ENCODE results near the gene UGT2B7. TPM values are rescaled to one million over a fixed set of nuclear protein-coding genes. Genes with fewer than 3 reads are reported as not detected.
A peak's percentile ranks its signal among the peaks of the same experiment; 100 is the strongest.

The UGT2B7 gene
- total and polyA plus RNA-seq, 2 donors (not counting 1 experiment from before 2014, with no cell fraction given), result not detected

- Histone ChIP-seq H3K27me3 (ENCODE audit: control insufficient read depth, insufficient read depth, low read length) (no peaks in the 10 kb centered on the region), H2AFZ (ENCODE audit: low read length) (no peak overlapping the region), H3K27ac (ENCODE audit: insufficient read depth, low read length) (no peak overlapping the region), H4K20me1 (ENCODE audit: control insufficient read depth, extremely low read depth, insufficient read depth, low read length) (no peaks in the 10 kb centered on the region), H3K4me1 (ENCODE audit: control insufficient read depth, extremely low read depth, insufficient read depth, low read length) (no peaks in the 10 kb centered on the region), H3K4me3 (replicated peaks in 1 of 4; ENCODE audit: control extremely low read depth in 1 of 4, insufficient read depth in 1 of 4, low read depth in 3 of 4, low read length in 4 of 4) (no peak overlapping the region), H3K9me3 (ENCODE audit: control insufficient read depth, insufficient read depth, low read depth, low read length) (no peaks in the 10 kb centered on the region), H3K4me2 (ENCODE audit: extremely low read depth, insufficient read depth, low read length) (no peak overlapping the region), H3K36me3 (ENCODE audit: control insufficient read depth, insufficient read depth, low read length) (no peaks in the 10 kb centered on the region), H3K9ac (ENCODE audit: insufficient read depth, low read length) (no peak overlapping the region), H3K79me2 (ENCODE audit: control insufficient read depth, insufficient read depth, low read length) (no peaks in the 10 kb centered on the region)
- peak; percentile 9 to 89 for DNase-seq (ENCODE audit: low read depth in 2 of 2)
- TF ChIP-seq EZH2 (IDR thresholded peaks at IDR 0.05; ENCODE audit: low read length, missing control alignments) (no peak), CTCF (conservative IDR thresholded peaks at IDR 0.05 in 1 of 2, IDR thresholded peaks at IDR 0.05 in 1 of 2; ENCODE audit: low read depth in 1 of 2, low read length in 2 of 2) (no peak)
These were observed 958 bp upstream of the UGT2B7 start for GRCh38 chr4:69095301-69095731.

GRCh38 chr4:69096810-69097209 lies 536 bp downstream of the UGT2B7 start:
- no peak overlapping the region for H3K4me2 ChIP-seq (ENCODE audit: extremely low read depth, insufficient read depth, low read length)
- no peaks in the 10 kb centered on the region for H3K4me1 ChIP-seq (ENCODE audit: control insufficient read depth, extremely low read depth, insufficient read depth, low read length)
- no peak overlapping the region for H3K9ac ChIP-seq (ENCODE audit: insufficient read depth, low read length)
- no peak overlapping the region for H3K4me3 ChIP-seq (replicated peaks in 1 of 4; ENCODE audit: control extremely low read depth in 1 of 4, insufficient read depth in 1 of 4, low read depth in 3 of 4, low read length in 4 of 4)
- TF ChIP-seq CTCF (conservative IDR thresholded peaks at IDR 0.05 in 1 of 2, IDR thresholded peaks at IDR 0.05 in 1 of 2; ENCODE audit: low read depth in 1 of 2, low read length in 2 of 2) (no peak), EZH2 (IDR thresholded peaks at IDR 0.05; ENCODE audit: low read length, missing control alignments) (no peak)
- no peaks in the 10 kb centered on the region for H3K9me3 ChIP-seq (ENCODE audit: control insufficient read depth, insufficient read depth, low read depth, low read length)
- H3K27me3 ChIP-seq (ENCODE audit: control insufficient read depth, insufficient read depth, low read length), result no peaks in the 10 kb centered on the region
- no peaks in the 10 kb centered on the region for H3K79me2 ChIP-seq (ENCODE audit: control insufficient read depth, insufficient read depth, low read length)
- H3K27ac ChIP-seq (ENCODE audit: insufficient read depth, low read length), result no peak overlapping the region
- no peaks in the 10 kb centered on the region for H4K20me1 ChIP-seq (ENCODE audit: control insufficient read depth, extremely low read depth, insufficient read depth, low read length)
- H3K36me3 ChIP-seq (ENCODE audit: control insufficient read depth, insufficient read depth, low read length), result no peaks in the 10 kb centered on the region
- H2AFZ ChIP-seq (ENCODE audit: low read length), result no peak overlapping the region
- no peak for DNase-seq (ENCODE audit: low read depth in 2 of 2)

GRCh38 chr4:69098470-69098869 lies 2.2 kb downstream of the UGT2B7 start:
- Histone ChIP-seq H3K27me3 (ENCODE audit: control insufficient read depth, insufficient read depth, low read length) (no peaks in the 10 kb centered on the region), H3K4me2 (ENCODE audit: extremely low read depth, insufficient read depth, low read length) (no peak overlapping the region), H3K27ac (ENCODE audit: insufficient read depth, low read length) (no peak overlapping the region), H4K20me1 (ENCODE audit: control insufficient read depth, extremely low read depth, insufficient read depth, low read length) (no peaks in the 10 kb centered on the region), H2AFZ (ENCODE audit: low read length) (no peak overlapping the region), H3K9ac (ENCODE audit: insufficient read depth, low read length) (no peak overlapping the region), H3K4me3 (replicated peaks in 1 of 4; ENCODE audit: control extremely low read depth in 1 of 4, insufficient read depth in 1 of 4, low read depth in 3 of 4, low read length in 4 of 4) (no peak overlapping the region), H3K4me1 (ENCODE audit: control insufficient read depth, extremely low read depth, insufficient read depth, low read length) (no peaks in the 10 kb centered on the region), H3K36me3 (ENCODE audit: control insufficient read depth, insufficient read depth, low read length) (no peaks in the 10 kb centered on the region), H3K9me3 (ENCODE audit: control insufficient read depth, insufficient read depth, low read depth, low read length) (no peaks in the 10 kb centered on the region), H3K79me2 (ENCODE audit: control insufficient read depth, insufficient read depth, low read length) (no peaks in the 10 kb centered on the region)
- TF ChIP-seq CTCF (conservative IDR thresholded peaks at IDR 0.05 in 1 of 2, IDR thresholded peaks at IDR 0.05 in 1 of 2; ENCODE audit: low read depth in 1 of 2, low read length in 2 of 2) (no peak), EZH2 (IDR thresholded peaks at IDR 0.05; ENCODE audit: low read length, missing control alignments) (no peak)
- no peak for DNase-seq (ENCODE audit: low read depth in 2 of 2)

All from fibroblast of lung (primary cell).